Ureter (tissue), 1 donor: ENCODE measurements around the gene MAP2K5. TPM values are rescaled to one million over a fixed set of nuclear protein-coding genes. Genes with fewer than 3 reads are reported as not detected.

Source experiments
- DNase-seq: peaks from one replicate; pipeline ENCODE4 v3.0.0-alpha.2; 2020; ENCODE audit warnings: low spot score
- total RNA-seq: library from RNA; stranded (reverse); gene quantifications from one replicate; pipeline ENCODE4 v1.2.4, GENCODE V29; 2023
- donor health status: DM: yes; HTN: yes; CAD: no.

The MAP2K5 gene
- total RNA-seq, 1 donor from 2014 or later: 31.1 TPM

GRCh38 chr15:67521783-67522568 lies 20.5 kb upstream of the MAP2K5 start:
- no peak for DNase-seq

- no peak for DNase-seq
Observed at GRCh38 chr15:67523330-67523729, 19.2 kb upstream of the MAP2K5 start.

DNA sequence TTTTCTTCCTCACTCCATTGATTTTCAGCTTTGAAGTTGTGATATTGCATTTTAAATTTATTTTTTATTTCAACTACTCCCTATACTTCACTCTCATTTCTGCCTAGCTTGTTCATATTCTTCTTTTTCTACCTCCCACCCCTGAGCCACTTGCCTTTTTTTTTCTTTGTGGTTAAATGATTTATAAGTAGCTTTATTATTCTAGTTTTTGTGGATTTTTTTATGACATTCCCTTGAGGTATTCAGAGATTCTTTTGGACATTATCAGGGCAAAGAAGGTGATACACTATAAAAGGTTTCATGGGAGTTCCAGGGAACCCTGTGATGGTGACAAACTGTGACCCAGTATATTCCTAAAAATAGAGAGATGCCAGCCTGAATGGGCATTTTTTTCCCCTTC lies 18.3 kb upstream of the MAP2K5 start:
- no peak for DNase-seq

GRCh38 chr15:67528513-67528912 lies 14.0 kb upstream of the MAP2K5 start:
- DNase-seq: no peak

DNA sequence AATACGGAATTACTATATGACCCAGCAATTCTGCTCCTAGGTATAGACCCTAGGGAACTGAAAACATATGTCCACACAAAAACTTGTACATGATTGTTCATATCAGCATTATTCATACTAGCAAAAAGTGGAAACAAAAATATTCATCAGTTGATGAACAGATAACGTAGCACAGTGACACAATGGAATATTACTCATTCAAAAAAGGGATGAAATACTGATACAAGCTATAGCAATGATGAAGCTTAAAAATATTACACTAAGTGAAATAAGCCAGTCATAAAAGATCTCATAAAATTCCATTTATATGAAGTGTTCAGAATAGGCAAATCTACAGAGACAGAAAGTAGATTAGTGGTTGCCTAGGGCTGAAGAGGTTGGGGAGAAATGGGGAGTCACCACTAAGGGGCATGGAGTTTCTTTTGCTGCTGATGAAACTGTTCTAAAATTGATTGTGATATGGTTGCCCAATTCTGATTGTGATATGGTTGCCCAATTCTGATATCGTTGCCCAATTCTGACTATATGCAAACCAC lies 11.1 kb upstream of the MAP2K5 start:
- DNase-seq: no peak

GRCh38 chr15:67533873-67534272 lies 8.6 kb upstream of the MAP2K5 start:
- no peak for DNase-seq

DNA sequence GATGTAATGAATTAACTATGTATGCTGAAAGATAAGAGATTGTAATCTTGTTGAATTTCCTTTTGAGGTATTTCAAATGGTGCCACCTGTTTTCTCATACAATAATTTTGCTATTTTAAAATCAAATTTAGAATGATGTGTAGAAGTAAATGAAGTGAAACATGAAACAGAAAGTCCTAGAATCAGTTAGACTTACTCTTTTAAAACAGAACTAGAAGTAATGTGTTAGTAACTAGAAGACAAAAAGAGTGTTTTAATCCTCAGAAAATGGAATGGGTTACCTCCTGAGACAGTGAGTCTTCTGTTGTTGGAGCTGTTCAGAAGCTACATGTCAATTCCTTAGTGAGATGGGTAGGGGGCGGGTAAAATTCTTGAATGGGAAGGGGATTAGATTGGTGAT lies 8.1 kb upstream of the MAP2K5 start:
- no peak for DNase-seq

GRCh38 chr15:67537771-67538170 lies 4.7 kb upstream of the MAP2K5 start:
- DNase-seq: no peak

- DNase-seq: no peak
Observed at GRCh38 chr15:67543348-67543718, 830 bp downstream of the MAP2K5 start.

GRCh38 chr15:67544475-67544874 lies 2.0 kb downstream of the MAP2K5 start:
- no peak for DNase-seq

DNA sequence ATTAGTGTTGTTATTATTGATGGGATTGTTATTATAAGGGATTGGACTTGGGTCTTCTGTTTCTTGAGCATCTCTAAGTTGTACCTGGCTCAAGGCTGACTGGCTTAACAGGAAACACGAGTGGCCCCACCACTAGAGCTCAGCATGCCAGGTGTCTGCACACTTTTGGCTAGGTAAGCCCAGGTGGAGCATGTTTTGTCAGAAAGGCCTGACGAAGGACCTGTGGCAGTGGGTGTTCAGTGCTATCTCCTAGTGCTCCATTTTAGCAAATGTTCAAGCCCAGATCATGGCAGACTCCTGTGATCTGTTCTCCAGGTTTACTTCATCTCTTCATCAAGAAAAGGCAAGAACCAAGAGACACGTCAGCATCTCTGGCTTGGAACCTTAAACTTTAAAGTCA lies 3.4 kb downstream of the MAP2K5 start:
- no peak for DNase-seq

DNA sequence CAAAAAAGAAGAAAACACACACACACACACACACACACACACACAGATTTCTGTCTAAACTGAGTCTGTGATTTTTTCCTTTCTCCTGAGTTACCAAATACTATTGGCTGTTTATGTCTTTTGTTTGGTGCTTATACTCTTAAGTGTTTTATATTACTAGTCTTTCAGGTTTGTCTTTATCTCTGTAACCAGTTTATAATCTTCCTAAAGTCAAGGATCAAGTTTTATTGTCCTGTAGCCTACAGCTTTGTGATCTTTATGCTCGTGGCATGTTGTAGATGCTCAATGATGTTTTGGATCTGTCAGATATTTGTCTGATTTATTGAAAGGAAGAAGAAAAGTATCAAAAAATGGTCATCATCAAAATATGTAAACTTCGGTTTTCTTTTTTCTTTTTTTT lies 4.6 kb downstream of the MAP2K5 start:
- DNase-seq: no peak

DNA sequence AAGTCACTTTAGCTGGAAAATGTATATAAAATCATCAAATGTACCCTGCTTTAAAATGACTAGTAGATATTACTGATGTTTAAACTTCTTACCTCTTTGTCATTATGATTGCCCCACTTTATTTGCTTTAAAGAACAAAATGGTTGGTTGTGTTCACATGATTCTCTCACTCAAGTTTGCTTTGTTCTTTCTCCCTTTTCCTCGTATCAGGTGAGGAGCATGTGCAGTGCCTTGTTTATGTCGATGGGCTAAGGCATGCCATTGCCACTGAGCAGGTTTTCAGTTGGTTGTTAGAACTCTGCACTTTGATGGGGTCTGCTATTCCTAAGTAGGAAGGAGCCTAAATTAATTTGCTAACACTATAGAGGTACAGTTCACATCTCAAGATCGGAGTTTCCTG lies 5.3 kb downstream of the MAP2K5 start:
- no peak for DNase-seq

GRCh38 chr15:67548236-67548852 lies 5.8 kb downstream of the MAP2K5 start:
- DNase-seq: no peak

- no peak for DNase-seq
Observed at GRCh38 chr15:67548862-67549651, 6.6 kb downstream of the MAP2K5 start.

GRCh38 chr15:67549736-67550135 lies 7.2 kb downstream of the MAP2K5 start:
- no peak for DNase-seq

GRCh38 chr15:67550522-67550921 lies 8.0 kb downstream of the MAP2K5 start:
- no peak for DNase-seq

GRCh38 chr15:67551207-67551743 lies 8.8 kb downstream of the MAP2K5 start:
- no peak for DNase-seq

DNA sequence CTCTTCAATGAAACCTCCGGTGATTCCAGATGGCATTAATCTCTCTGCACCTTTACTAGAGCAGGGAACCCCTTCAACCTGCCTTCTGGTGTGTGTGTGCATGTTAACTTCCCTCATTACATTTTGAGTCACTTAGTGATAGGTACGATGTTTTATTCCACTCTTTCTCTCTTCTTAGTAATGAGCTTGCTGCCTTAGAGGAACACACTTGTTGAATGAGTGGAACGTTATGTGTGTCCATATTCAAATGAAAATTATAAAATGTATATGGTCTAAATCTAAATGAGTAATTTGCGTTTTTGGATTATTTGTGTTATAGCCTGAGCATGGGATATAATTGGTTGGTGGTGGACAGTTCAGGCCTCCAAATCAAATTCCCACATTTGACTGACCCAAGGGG lies 12.1 kb downstream of the MAP2K5 start:
- DNase-seq: no peak

DNA sequence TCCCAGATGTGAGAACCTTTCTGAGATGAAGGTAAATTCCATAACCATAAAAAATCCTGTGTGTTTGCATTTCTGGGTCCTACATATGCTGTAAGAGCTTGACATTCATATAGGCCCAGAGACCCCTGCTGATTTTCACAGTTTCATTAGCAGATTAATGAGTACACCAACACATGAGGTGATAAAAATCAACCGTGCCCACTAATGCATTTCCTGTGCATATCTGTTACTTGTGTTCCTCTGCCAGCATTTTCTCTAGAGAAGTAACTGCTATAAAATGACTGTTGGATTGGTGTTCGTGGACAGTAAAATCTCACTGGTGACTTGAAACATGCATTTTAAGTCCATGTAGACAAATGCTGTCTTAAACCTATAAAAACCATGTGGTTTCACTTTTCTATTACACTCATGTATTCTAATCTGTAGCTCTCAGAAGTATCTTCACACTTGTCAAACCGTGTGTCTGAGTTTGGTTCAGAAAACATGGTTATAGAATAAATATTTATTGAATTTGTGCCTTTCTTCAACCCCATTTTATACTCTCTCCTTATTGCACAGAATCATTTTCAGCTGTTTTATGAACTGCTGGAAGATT lies 14.6 kb downstream of the MAP2K5 start:
- DNase-seq: no peak

GRCh38 chr15:67558502-67558901 lies 16.0 kb downstream of the MAP2K5 start:
- no peak for DNase-seq

- no peak for DNase-seq
Observed at GRCh38 chr15:67559158-67559557, 16.7 kb downstream of the MAP2K5 start.
